HuH-7.5 (cell line): ENCODE results near the gene CABS1.

Experiments
- DNase-seq: peaks from one replicate; pipeline ENCODE4 v3.0.0; 2011; ENCODE audit warnings: low spot score

Gene CABS1

DNA sequence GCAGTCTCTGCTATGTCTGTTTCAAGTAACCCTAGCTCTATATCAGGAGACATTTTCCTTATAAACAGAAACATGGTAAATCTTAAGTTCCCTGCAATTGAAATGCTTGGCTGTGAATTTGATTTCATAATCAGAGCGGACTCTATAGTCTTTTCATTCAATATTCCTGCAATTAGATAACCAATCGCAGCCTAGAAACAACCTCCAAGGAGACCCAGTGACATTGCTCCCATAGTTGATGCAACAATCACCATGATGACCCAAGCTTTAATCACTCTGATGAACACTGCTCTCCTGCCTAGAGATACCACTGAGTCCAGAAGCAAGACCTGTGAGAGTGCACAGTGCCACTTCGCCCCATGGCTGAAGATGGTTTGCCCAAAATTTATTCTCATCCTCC lies at the start of gene CABS1:
Gene CABS1, plus strand, starts transcription at position 301 of the 400 bp plus-strand sequence. Its CDS starts 59 bp downstream, at position 360.
- DNase-seq, result no peak

DNA sequence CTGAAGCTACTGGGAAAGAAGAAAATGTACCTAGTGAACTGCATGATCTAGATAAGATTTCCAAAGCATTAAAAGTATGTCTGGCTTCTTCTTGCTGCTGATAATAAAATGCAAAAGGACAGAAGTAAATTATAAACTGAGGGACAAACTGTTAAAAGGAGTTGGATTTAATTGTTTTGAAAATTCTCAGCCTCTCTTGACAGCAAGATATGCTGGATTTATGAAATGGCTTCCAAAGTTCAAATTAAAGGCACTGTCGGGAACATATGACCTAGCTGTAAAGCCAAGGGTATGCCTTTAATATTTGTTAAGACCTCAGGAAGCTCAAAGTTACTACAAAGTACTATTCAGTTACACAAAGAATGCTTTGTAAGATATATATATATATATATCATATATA lies 46.1 kb upstream of the CABS1 start:
- no peak for DNase-seq

DNA sequence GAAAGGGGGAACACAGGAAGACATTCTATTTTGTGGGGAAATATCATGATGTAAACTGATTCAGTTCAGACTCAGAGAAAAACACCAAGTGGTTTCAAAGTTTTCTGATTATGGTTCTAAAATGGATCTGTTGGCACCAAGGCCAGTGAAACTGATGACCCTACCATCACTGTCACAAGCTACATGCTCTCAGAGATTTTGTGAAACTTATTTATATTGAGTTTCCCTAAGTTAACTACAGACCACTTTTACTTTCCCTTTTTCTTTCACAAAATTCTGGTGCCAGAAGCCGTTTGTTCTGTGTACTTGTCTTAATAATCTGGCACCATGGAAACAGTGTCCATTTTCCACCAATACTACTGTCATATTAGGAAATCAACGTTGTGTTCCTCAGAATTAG lies 43.4 kb upstream of the CABS1 start:
- DNase-seq, result no peak

- DNase-seq, result no peak
Measured at GRCh38 chr4:70297576-70297975, 37.2 kb upstream of the CABS1 start.

DNA sequence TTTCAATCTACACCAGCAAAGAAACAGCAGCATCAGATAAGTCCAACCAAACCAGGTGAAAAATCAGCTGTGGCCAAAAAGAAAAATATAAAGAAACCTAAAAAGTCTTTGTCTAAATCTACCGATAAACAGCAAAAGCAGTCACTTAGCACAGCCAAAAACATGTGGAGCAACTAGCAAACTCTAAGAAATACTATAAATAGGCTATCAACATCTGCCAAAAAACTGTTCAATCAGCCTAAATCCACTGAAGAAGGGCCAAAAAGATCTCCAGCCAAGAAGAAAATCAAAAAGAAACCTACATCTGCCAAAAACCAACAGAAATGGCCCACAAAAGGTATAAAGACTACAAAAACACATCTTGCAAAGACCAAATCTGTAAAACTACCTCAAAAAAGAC lies 36.7 kb upstream of the CABS1 start:
- no peak for DNase-seq

DNA sequence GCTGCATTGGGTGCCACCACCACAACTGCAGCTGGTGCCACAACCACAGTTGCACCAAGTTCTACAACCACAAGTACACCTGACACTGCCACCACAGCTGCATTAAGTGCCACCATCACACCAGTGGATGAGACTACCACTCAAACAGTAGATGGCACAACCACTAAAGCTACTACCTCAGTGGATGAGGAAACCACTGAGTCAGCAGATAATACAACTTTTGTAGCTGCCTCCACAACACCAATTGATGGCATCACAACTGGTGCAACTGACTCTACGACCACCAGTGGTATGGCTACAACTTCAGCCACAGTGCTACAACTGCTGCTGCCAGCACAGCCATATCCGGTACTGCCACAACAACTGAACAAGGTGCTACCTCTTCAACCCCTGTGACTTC lies 35.1 kb upstream of the CABS1 start:
- DNase-seq, result no peak

DNA sequence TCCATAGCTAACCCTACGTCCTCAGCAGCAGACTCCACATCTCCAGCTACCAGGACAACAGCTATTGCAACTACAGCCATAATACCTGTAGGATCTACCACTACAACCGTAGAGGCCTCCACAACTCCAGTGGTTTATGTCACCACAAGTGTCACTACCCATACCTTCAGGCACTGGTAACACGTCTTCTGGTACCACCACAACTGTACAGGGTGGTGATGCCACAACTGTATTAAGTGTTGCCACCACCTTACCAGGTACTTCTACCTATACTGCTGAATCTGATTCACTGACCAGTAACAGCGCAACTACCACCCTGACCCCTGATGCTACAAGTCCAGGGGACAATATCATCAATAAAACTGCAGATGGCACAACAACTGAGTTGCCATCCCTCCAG lies 34.6 kb upstream of the CABS1 start:
- DNase-seq, result no peak

- no peak for DNase-seq
Measured at GRCh38 chr4:70303090-70303489, 31.7 kb upstream of the CABS1 start.

DNA sequence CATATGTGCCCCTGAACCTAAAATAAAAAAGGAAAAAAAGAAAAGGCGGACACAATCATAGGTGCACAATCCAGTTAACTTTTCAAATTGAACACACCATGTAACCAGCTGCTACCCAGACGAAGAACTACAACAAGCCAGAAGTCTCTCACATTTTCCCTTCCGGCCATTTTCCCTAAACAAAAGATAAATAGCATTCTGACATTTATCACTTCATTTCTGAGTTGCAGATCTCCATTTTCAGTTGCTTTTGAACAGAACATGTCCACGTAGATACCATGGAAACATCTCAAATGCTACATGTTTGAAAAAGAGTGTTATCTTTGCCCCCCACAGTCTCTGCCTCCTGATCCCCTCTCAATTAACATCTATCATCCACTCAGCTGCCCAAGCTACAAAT lies 29.2 kb upstream of the CABS1 start:
- no peak for DNase-seq

DNA sequence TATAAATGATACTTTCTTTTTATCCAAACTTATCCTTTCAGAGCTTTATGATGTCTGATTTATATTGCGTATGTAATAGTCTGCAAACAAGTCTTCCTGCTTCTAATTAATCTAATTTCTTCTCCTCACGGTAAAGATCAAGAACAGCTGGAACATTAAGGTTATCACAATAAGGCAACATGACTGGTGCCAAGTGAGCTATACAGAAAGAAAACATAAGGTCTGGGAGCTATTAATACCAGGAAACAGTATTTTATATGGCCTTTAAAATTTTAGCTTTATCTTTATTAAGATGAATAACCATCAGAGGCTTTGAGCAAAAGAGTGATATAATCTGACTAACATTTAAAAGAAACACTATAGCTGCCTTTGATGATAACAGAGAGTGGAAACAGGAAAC lies 28.7 kb upstream of the CABS1 start:
- DNase-seq, result no peak

- DNase-seq, result no peak
Measured at GRCh38 chr4:70313736-70314135, 21.0 kb upstream of the CABS1 start.

DNA sequence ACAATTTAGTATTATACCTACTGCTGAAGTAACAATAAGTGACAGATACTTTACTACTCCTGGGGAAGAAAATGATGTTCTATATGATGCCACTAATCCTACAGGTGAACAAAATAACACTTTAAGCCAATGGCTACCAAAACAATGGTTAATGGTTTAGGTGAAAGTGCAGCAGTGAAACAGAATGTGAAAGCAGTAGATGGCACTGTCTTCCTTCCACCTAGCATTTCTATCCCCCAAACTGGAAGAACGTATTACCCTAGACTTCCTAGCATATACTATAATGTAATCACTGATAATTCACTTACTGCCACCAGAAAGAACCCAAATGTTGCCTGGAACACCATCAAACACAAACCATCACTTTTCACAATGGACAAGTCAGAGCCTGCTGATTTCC lies 18.9 kb upstream of the CABS1 start:
- no peak for DNase-seq

GRCh38 chr4:70326052-70326451 lies 8.7 kb upstream of the CABS1 start:
- DNase-seq, result no peak

DNA sequence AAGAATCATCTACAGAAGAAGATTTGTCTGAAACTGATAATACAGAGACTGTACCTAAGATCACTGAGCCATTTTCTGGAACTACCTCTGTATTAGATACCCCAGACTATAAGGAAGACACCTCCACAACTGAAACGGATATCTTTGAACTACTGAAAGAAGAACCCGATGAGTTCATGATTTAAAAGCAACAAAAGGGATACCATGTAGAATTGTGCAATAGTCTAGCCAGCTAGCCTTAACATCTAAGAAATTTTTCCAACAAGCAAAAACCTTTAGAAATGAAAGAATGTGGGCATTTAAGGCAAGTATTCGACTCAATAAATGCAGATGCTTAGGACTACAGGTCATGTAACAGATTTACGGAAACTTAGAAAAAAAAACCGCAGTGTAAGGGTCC lies 1.3 kb downstream of the CABS1 start:
- no peak for DNase-seq

DNA sequence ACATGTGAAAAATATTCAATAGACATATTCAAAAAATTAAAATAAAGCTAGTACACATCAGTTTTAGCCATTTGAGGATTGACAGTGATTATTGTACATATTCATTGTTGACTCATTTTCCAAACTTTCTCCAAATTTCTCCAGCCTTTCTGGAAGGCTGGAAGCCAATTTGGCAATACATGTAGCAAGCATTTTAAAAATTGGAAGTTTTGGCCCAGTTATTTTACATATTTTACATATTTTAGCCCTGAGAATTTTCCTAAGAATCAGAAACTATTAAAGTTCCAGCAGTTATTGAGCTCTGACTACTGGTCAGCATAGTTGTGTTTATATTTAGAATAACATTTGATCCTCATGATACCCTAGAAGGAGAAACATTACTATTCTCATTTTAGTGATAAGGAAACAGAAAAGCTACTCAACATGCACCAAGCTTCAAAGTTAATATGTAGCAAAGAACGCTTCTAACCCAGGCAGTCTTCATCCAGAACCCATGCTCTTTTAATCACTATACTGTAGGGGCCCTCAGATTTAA lies 3.2 kb downstream of the CABS1 start:
- no peak for DNase-seq

- no peak for DNase-seq
Measured at GRCh38 chr4:70356185-70356584, 21.4 kb downstream of the CABS1 start.

DNA sequence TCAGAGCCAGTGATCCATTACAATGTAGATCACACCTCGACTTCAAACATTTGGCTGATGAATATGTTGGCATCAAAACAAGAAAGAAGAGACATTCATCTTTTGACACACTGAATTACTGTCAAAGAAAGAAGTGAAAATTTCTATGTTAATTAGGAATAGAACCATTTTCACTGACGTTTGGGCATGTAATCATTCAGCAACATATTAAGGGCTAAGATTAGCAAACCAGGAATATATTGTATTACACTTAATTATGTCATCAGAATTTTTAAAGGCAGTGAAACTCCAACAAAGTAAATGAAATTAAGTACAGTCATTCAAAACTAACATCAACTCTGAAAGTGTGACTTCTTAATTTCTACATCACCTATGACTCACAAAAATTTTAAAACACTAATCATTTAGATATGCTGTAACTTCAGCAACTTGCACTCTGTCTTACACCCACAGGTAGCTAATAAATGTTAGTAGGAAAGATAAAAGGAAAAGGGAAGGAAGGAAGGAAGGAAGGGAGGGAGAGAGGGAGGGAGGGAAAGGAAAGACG lies 24.4 kb downstream of the CABS1 start:
- DNase-seq, result no peak

GRCh38 chr4:70360460-70360859 lies 25.7 kb downstream of the CABS1 start, which contains the start of gene SMR3A:
Gene SMR3A, plus strand, starts transcription at chr4:70360760. Its CDS starts 1,356 bp downstream, at chr4:70362116.
- no peak for DNase-seq

DNA sequence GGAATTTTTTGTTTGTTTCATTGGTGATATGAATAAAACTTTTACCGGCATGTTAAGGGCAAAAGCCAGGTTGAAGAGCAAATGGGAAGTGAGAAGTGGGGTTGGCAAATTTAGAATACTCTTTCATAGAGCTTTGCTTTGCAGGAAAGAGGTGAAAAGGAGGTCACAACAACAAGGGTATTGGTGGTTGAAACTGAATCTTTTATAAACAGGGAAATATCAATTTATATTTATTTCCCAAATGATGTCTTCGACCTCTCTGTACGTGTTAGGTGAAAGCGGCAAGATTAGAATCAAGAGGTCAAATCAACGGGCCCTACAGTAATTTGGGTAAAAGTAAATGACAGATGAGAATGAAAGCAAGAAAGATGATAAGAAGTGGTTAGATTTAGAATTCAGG lies 29.2 kb downstream of the CABS1 start:
- no peak for DNase-seq

DNA sequence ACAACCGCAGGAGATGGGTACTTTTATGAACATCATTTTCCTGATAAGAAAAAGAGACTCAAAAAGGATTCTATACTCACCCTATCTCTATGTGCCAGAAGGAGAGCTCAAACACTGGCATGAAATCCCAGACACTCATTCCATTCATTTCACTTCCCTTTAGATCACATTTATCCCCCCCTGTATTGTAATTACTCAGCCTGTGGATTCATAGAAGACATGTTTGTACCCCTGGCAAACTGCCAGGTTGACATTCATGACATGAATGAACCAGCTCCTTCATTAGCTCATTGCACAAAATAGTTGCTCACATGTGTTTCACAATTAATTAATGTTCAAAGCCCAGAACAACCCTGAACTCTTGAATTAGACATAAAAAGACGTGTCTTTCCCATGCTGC lies 30.7 kb downstream of the CABS1 start:
- DNase-seq, result no peak

- no peak for DNase-seq
Measured at GRCh38 chr4:70367813-70368212, 33.0 kb downstream of the CABS1 start.

DNA sequence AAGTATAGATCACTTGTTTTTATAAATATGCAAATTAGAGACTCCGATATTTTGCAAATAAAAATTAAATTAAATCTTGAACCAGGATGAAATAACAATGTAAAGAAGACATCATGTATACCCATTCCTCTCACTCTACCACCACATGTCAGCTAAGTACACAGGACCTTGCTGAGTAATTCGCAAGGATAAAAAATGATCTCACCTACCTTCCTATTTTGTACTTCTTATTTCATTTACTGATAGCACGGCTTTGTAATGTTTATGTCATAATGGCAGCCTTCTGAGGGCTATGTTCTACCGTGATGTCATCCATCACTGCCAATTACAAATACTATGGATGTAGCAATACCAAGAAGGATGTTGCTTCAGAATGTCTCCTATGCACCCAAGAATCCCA lies 37.2 kb downstream of the CABS1 start:
- DNase-seq, result no peak

- no peak for DNase-seq
Measured at GRCh38 chr4:70372760-70373159, 38.0 kb downstream of the CABS1 start.

DNA sequence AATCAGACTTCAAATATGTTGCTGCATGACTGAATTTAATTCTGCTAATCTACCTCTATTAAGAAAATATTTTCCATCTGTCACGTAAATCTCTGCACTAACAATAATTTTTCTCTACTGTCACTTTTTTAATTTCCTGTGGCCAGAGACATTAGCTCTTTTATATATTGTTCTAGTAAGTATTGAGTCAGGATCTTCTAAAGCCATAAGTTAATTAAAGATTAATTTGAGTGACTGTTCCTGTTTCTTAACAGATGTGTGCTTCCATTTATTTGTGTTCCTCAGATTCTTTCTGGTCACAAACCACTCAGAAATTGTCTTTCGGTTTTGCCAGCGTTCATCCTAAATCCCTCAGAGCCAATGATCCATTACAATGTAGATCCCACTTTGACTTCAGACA lies 45.8 kb downstream of the CABS1 start:
- DNase-seq, result no peak
